ENCODE measurements around the gene SYCP2.
"Not testable (repeated sequence)": the region's sequence is repeated elsewhere in the genome, so short reads cannot be mapped to it uniquely, and the experiment has no call there.

Gene SYCP2

DNA sequence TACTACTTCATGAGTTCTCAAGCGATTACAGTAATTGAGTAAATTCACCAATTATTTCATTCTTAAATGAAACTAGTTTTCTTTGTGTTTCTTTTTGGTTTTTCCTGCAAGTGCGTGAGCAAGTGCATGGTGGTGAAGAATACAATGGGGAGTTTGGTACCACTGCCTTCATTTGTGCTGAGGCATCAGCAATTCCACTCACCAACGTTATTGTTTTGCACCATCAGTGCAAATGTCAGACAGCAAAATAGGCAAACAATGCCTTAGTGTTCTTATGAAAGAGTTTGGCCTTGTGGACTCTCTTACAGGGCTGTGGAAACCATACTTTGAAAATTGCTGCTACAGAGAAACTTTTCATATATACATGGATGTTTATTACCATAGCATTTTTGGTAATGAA is 33.0 kb upstream of the SYCP2 start:
- in situ Hi-C loops (cut with MboI; ENCODE audit: low pct_unique_long_range_greater_than_20kb, low sequenced_read_pairs, unreplicated experiment), result no loop called here
- DNase-seq (ENCODE audit: low spot score), result no peak
- TF ChIP-seq, protein P1, sequence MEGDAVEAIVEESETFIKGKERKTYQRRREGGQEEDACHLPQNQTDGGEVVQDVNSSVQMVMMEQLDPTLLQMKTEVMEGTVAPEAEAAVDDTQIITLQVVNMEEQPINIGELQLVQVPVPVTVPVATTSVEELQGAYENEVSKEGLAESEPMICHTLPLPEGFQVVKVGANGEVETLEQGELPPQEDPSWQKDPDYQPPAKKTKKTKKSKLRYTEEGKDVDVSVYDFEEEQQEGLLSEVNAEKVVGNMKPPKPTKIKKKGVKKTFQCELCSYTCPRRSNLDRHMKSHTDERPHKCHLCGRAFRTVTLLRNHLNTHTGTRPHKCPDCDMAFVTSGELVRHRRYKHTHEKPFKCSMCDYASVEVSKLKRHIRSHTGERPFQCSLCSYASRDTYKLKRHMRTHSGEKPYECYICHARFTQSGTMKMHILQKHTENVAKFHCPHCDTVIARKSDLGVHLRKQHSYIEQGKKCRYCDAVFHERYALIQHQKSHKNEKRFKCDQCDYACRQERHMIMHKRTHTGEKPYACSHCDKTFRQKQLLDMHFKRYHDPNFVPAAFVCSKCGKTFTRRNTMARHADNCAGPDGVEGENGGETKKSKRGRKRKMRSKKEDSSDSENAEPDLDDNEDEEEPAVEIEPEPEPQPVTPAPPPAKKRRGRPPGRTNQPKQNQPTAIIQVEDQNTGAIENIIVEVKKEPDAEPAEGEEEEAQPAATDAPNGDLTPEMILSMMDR (IDR thresholded peaks at IDR 0.05; ENCODE audit: extremely low read depth, insufficient read depth, missing control alignments), result no peak

DNA sequence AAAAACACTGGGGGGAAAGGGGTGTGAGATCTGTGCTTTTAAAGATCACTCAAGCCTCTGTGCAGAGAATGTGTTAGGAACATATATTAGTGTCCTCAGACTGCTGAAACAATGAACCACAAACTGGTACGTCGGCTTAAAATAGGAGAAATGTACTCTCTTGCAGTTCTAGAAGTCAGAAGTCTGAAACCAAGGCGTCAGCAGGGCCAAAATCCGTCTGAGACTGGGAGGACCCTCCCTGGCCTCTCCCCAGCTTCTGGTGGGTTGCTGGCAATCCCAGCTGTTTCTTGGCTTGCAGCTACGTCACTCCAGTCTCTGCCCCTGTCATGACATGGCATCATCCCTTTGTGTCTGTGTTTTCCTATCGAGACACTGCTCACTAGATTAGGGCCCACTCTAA is 28.7 kb upstream of the SYCP2 start:
- DNase-seq (ENCODE audit: low spot score), result no peak
- in situ Hi-C loops (cut with MboI; ENCODE audit: low pct_unique_long_range_greater_than_20kb, low sequenced_read_pairs, unreplicated experiment), result no loop called here
- TF ChIP-seq, protein P1 (IDR thresholded peaks at IDR 0.05; ENCODE audit: extremely low read depth, insufficient read depth, missing control alignments), result no peak

DNA sequence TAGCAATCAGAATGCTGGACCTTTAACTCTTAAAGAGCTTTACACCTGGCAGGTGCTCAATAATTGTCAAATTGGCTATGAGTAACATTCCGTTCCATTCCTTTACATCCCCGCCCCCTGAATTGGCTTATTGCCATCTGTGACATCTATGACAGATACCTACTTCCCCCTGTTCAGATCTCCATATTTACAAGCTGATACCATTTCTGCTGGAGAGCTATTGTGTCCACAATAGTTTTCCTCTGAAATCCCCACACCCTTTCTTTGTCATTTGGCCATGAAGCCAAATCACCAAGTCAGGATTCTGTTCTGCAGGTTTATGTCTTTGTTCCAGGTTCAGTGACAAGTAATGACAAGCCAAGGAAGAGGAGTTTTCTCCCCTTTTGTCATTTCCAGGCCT is 28.0 kb upstream of the SYCP2 start:
- TF ChIP-seq, protein P1 (IDR thresholded peaks at IDR 0.05; ENCODE audit: extremely low read depth, insufficient read depth, missing control alignments), result no peak
- no peak for DNase-seq (ENCODE audit: low spot score)
- in situ Hi-C loops (cut with MboI; ENCODE audit: low pct_unique_long_range_greater_than_20kb, low sequenced_read_pairs, unreplicated experiment), result no loop called here

DNA sequence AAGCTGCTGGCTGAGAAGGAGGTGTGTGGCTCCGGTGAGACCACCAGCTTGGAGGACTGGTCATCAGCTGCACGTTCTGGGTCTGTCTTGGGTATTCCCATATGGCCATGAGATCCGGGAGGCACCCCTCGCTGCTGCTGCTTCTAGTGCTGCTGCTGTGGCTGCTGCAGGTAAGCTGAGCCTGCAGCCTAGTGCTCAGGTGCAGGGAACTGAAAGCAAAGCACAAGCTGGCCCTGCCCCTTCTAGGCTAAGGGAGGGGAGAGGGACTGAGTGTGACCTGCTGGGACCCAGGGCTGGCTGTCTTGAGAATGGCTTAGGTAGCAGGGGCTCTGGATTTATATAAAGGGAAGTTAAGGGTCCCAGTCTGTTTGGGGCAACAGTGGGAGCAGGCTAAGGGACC is 25.2 kb upstream of the SYCP2 start:
- in situ Hi-C loops (cut with MboI; ENCODE audit: low pct_unique_long_range_greater_than_20kb, low sequenced_read_pairs, unreplicated experiment), result no loop called here
- TF ChIP-seq, protein P1 (IDR thresholded peaks at IDR 0.05; ENCODE audit: extremely low read depth, insufficient read depth, missing control alignments), result no peak
- no peak for DNase-seq (ENCODE audit: low spot score)

DNA sequence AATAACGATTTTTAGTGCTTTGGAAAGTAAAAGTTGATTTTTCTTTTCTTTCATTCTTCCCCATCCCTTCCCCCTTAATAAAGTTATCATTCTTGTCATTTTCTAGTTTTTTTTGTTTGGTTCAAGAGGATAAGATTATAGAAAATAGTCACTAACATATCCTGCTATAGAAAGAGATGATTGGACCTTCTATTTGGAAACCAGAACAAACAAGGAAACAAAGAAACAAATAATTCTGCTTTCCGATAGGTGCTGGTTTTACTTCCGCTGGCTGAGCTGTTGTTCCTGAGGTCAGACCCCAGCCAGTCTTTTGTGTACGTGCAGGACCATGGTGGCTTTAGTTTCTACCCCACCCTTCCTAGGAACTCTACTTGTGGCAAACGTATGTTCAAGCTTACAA is 24.7 kb upstream of the SYCP2 start, which contains the start of gene CDH26:
TSS of gene CDH26 (plus strand) at position 301 of the 400 bp plus-strand sequence. CDS start 304 bp downstream, outside the sequence.
- in situ Hi-C loops (cut with MboI; ENCODE audit: low pct_unique_long_range_greater_than_20kb, low sequenced_read_pairs, unreplicated experiment), result no loop called here
- DNase-seq (ENCODE audit: low spot score), result no peak
- TF ChIP-seq, protein P1 (IDR thresholded peaks at IDR 0.05; ENCODE audit: extremely low read depth, insufficient read depth, missing control alignments), result no peak

DNA sequence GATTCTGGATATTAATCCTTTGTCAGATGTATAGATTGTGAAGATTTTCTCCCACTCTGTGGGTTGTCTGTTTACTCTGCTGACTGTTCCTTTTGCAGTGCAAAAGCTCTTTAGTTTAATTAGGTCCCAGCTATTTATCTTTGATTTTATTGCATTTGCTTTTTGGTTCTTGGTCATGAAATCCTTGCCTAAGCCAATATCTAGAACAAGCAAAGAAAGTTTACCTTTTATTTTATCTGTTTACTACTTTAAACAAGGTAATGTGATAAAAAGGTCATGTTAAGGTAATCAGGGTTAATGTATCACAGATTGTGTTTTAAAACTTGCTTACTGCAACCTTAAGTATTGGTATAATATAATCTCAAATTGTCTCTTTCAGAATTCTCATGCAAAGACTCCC is 24.1 kb upstream of the SYCP2 start:
- DNase-seq (ENCODE audit: low spot score); in situ Hi-C loops (cut with MboI; ENCODE audit: low pct_unique_long_range_greater_than_20kb, low sequenced_read_pairs, unreplicated experiment): not testable (repeated sequence)

DNA sequence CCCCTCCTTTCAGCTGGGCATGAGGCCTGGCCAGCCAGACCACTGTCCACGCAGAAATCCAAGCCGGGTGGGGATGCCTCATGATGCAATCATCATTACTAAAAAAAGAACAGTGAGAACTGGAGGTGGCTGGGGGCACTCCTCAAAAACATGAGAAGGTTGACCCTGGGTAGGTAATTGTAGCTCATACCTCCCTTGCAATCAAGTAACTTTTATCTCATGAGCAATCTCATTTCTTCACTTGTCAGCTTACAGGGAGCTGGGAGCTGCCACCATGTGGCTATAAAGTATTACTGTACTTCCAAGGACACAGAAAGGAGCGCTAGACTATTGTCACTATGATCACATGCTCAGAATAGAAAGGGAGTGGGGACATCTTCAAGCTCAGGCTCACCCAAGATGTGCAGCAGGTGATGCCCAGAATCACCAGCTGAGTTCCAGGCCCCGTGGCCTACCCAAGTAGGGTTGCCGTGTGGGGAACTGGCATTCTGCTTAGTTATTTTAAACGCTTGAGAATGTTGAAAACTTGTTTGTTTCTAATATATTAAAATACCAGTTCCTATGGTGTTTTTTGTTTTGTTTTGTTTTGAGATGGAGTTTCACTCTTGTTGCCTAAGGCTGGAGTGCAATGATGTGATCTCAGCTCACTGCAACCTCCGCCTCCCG is 21.8 kb upstream of the SYCP2 start:
- in situ Hi-C loops (cut with MboI; ENCODE audit: low pct_unique_long_range_greater_than_20kb, low sequenced_read_pairs, unreplicated experiment), result no loop called here
- TF ChIP-seq, protein P1 (IDR thresholded peaks at IDR 0.05; ENCODE audit: extremely low read depth, insufficient read depth, missing control alignments), result peak; percentile 9
- no peak for DNase-seq (ENCODE audit: low spot score)
